Muscle layer of duodenum (tissue), 2 donors: Measurements from ENCODE around the gene RABEPK.
"Not testable (repeated sequence)": the region's sequence is repeated elsewhere in the genome, so short reads cannot be mapped to it uniquely, and the experiment has no call there.

ENCODE experiments used
- H3K27ac ChIP-seq: one replicate; pipeline ENCODE4 v1.7.0; 2013; ENCODE audit warnings: mild to moderate bottlenecking, low read length
- H3K27me3 ChIP-seq: one replicate; pipeline ENCODE4 v1.7.0; 2013; ENCODE audit warnings: low read depth, mild to moderate bottlenecking, control low read depth, low read length
- H3K36me3 ChIP-seq, 2 donors: one replicate each; pipeline ENCODE4 v1.7.0; 2013; ENCODE audit warnings: low read length in 2 of 2, control low read depth in 1 of 2, mild to moderate bottlenecking in 1 of 2; ENCODE audit not compliant: insufficient read depth in 2 of 2, control insufficient read depth in 1 of 2
- H3K4me1 ChIP-seq, 2 donors: one replicate each; pipeline ENCODE4 v1.7.0; 2013; ENCODE audit warnings: low read length in 2 of 2, mild to moderate bottlenecking in 2 of 2, control low read depth in 1 of 2, moderate library complexity in 1 of 2; ENCODE audit not compliant: insufficient read depth in 2 of 2, control insufficient read depth in 1 of 2
- H3K4me3 ChIP-seq, 2 donors: one replicate each; pipeline ENCODE4 v1.7.0; 2013; ENCODE audit warnings: low read length in 2 of 2, low read depth in 1 of 2, mild to moderate bottlenecking in 1 of 2
- H3K9me3 ChIP-seq, 2 donors: one replicate each; pipeline ENCODE4 v1.7.0; 2013; ENCODE audit warnings: low read length in 2 of 2, control low read depth in 1 of 2, mild to moderate bottlenecking in 1 of 2; ENCODE audit not compliant: control insufficient read depth in 1 of 2
- donor health status: healthy.

The RABEPK gene

GRCh38 chr9:125200216-125201047 lies at the start of gene RABEPK:
Gene RABEPK (plus strand): TSS chr9:125200542. CDS start chr9:125203014, 2,472 bp downstream.
- Histone ChIP-seq H3K27ac (peak within 1 kb of the TSS; percentile 82), H3K4me1 (peaks cover 0 to 12% of the 10 kb centered on the region in 2 donors), H3K27me3 (no peaks in the 10 kb centered on the region), H3K4me3 (peak within 1 kb of the TSS; percentile 67 to 80), H3K9me3 (no peaks in the 10 kb centered on the region), H3K36me3 (peaks cover 7 to 9% of the 10 kb centered on the region in 2 donors)

- H3K9me3 ChIP-seq: no peaks in the 10 kb centered on the region
- no peaks in the 10 kb centered on the region for H3K27me3 ChIP-seq
- H3K4me3 ChIP-seq: no peak overlapping the region
- H3K27ac ChIP-seq: no peak overlapping the region
- H3K4me1 ChIP-seq: peaks cover 0 to 9% of the 10 kb centered on the region in 2 donors
- peaks cover 19 to 48% of the 10 kb centered on the region in 2 donors for H3K36me3 ChIP-seq
Measured at GRCh38 chr9:125151730-125152129, 48.6 kb upstream of the RABEPK start.

GRCh38 chr9:125153712-125154367 lies 46.5 kb upstream of the RABEPK start:
- no peak overlapping the region for H3K27ac ChIP-seq
- H3K9me3 ChIP-seq: no peaks in the 10 kb centered on the region
- no peak overlapping the region for H3K4me3 ChIP-seq
- no peaks in the 10 kb centered on the region for H3K27me3 ChIP-seq
- H3K4me1 ChIP-seq: peaks cover 0 to 9% of the 10 kb centered on the region in 2 donors
- peaks cover 22 to 48% of the 10 kb centered on the region in 2 donors for H3K36me3 ChIP-seq

DNA sequence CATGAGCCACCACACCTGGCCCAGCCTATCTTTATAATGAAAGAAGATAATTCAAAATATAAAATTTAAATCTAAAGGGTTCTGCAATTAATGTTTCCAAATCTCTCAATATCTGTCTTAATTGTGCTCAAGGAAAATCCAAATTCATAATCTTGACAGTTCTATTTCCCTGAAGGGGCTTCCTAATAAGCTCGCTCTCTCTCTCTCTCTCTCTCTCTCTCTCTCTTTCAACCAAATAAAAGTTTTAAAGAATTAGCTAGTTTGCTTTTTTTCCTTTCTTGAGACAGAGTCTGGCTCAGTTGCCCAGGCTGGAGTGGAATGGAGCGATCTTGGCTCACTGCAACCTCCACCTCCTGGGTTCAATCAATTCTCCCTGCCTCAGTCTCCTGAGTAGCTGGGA lies 43.8 kb upstream of the RABEPK start:
- H3K4me3 ChIP-seq: no peak overlapping the region
- H3K4me1 ChIP-seq: peaks cover 6 to 21% of the 10 kb centered on the region in 2 donors
- H3K27ac ChIP-seq: no peak overlapping the region
- H3K27me3 ChIP-seq: no peaks in the 10 kb centered on the region
- no peaks in the 10 kb centered on the region for H3K9me3 ChIP-seq
- peaks cover 14 to 27% of the 10 kb centered on the region in 2 donors for H3K36me3 ChIP-seq

DNA sequence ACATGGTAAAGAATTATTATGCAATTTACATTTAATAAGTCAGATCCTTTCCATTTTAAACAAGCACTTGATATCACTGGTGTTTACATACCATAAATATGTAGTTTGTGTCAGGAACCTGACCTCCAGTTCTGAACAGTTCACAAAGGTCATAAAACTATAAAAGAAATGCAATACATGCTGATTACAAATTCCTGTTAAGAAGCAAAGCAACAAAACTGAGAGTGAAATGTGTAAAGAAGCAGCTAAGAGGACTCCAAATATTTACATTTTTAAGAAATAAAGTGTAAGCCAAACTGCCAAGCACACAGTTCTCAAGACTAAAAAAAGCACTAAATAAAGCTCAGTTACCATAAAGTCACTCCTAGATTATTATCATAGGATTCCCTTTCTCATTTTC lies 39.6 kb upstream of the RABEPK start:
- Histone ChIP-seq H3K36me3 (peaks cover 0 to 4% of the 10 kb centered on the region in 2 donors), H3K4me1 (peaks cover 6 to 13% of the 10 kb centered on the region in 2 donors), H3K9me3 (no peaks in the 10 kb centered on the region), H3K27me3 (no peaks in the 10 kb centered on the region), H3K27ac (peak overlapping the region; percentile 23), H3K4me3 (no peak overlapping the region)

- H3K9me3 ChIP-seq: no peaks in the 10 kb centered on the region
- no peaks in the 10 kb centered on the region for H3K27me3 ChIP-seq
- H3K4me1 ChIP-seq: peaks cover 6 to 13% of the 10 kb centered on the region in 2 donors
- H3K27ac ChIP-seq: peak overlapping the region; percentile 23
- no peak overlapping the region for H3K4me3 ChIP-seq
- H3K36me3 ChIP-seq: peaks cover 0 to 4% of the 10 kb centered on the region in 2 donors
Measured at GRCh38 chr9:125161284-125161918, 38.9 kb upstream of the RABEPK start.

DNA sequence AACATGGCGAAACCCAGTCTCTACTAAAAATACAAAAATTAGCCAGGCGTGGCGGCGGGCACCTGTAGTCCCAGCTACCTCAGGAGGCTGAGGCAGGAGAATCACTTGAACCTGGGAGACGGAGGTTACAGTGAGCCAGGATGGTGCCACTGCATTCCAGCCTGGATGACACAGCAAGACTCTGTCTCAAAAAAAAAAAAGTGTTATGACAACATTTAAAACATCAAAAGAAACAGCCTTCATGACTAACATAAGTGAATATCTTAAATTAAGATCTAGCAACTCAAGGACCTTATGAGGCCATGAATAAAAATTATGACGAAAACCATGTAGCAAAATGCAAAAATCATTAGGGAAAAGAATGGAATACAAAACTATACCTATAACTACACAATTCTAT lies 37.5 kb upstream of the RABEPK start:
- H3K4me1 ChIP-seq: peaks cover 6 to 13% of the 10 kb centered on the region in 2 donors
- H3K27ac ChIP-seq: not testable (repeated sequence)

GRCh38 chr9:125166762-125167161 lies 33.6 kb upstream of the RABEPK start:
- H3K4me1 ChIP-seq: no peaks in the 10 kb centered on the region
- H3K9me3 ChIP-seq: no peaks in the 10 kb centered on the region
- H3K4me3 ChIP-seq: no peak overlapping the region
- H3K36me3 ChIP-seq: peaks cover 7 to 11% of the 10 kb centered on the region in 2 donors
- H3K27me3 ChIP-seq: no peaks in the 10 kb centered on the region
- H3K27ac ChIP-seq: no peak overlapping the region

More for the DNA sequence above, 37.5 kb upstream of the RABEPK start:
- not testable (repeated sequence) for H3K36me3 ChIP-seq, H3K4me3 ChIP-seq, H3K9me3 ChIP-seq, H3K27me3 ChIP-seq

DNA sequence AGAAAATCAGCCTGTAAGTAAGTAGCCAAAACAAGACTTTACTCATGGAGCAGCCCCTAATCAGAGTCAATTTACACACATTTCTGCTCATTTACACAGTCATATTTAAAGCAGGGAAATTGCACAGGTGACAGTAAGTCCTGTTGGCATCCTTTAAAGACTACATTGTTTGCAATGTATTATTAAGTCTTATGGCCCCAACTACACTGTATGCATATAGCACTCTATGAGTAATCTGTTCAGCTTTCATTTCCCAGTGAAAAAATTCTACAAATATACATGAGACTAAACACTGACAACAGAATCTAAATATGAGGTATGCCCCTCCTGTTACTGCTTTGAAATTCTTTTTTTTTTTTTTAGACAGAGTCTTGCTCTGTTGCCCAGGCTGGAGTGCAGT lies 30.4 kb upstream of the RABEPK start:
- H3K4me1 ChIP-seq: no peaks in the 10 kb centered on the region
- no peak overlapping the region for H3K27ac ChIP-seq
- peaks cover 7 to 11% of the 10 kb centered on the region in 2 donors for H3K36me3 ChIP-seq
- H3K9me3 ChIP-seq: no peaks in the 10 kb centered on the region
- no peaks in the 10 kb centered on the region for H3K27me3 ChIP-seq
- no peak overlapping the region for H3K4me3 ChIP-seq

- Histone ChIP-seq H3K4me1 (peaks cover 0 to 8% of the 10 kb centered on the region in 2 donors), H3K27me3 (no peaks in the 10 kb centered on the region), H3K27ac (no peak overlapping the region), H3K9me3 (no peaks in the 10 kb centered on the region), H3K36me3 (peaks cover 7 to 11% of the 10 kb centered on the region in 2 donors), H3K4me3 (no peak overlapping the region)
Measured at GRCh38 chr9:125172031-125172755, 28.1 kb upstream of the RABEPK start.

DNA sequence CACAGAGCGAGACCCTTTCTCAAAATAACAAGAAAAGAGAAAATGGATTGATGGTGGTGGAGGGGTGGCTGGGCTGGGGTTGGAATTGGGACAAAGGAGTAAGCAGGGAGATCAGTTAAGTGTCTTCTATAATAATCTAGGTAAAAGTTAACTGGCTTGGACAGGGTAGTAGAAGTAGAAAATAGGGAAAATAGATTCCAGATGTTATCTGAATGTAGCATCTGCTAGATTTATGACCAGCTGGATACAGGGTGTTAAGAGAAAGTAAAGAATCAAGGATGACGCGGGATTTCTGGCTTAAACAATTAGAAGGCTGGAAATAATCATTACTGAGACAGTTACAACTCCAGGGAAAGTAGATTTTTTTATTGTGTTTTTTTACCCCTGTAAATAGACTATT lies 23.7 kb upstream of the RABEPK start:
- Histone ChIP-seq H3K36me3 (no peaks in the 10 kb centered on the region), H3K4me1 (peaks cover 0 to 15% of the 10 kb centered on the region in 2 donors), H3K27me3 (no peaks in the 10 kb centered on the region), H3K27ac (no peak overlapping the region), H3K9me3 (no peaks in the 10 kb centered on the region), H3K4me3 (no peak overlapping the region)
